GM12801 (cell line): Measurements from ENCODE around the gene HK2.

Experiments
- TF ChIP-seq, protein P1 (sequence below): IDR thresholded peaks from one replicate; pipeline ENCODE4 v1.5.1; 2011; ENCODE audit warnings: control low read depth; ENCODE audit not compliant: insufficient read length; ENCODE audit errors: extremely low read depth

HK2 gene

DNA sequence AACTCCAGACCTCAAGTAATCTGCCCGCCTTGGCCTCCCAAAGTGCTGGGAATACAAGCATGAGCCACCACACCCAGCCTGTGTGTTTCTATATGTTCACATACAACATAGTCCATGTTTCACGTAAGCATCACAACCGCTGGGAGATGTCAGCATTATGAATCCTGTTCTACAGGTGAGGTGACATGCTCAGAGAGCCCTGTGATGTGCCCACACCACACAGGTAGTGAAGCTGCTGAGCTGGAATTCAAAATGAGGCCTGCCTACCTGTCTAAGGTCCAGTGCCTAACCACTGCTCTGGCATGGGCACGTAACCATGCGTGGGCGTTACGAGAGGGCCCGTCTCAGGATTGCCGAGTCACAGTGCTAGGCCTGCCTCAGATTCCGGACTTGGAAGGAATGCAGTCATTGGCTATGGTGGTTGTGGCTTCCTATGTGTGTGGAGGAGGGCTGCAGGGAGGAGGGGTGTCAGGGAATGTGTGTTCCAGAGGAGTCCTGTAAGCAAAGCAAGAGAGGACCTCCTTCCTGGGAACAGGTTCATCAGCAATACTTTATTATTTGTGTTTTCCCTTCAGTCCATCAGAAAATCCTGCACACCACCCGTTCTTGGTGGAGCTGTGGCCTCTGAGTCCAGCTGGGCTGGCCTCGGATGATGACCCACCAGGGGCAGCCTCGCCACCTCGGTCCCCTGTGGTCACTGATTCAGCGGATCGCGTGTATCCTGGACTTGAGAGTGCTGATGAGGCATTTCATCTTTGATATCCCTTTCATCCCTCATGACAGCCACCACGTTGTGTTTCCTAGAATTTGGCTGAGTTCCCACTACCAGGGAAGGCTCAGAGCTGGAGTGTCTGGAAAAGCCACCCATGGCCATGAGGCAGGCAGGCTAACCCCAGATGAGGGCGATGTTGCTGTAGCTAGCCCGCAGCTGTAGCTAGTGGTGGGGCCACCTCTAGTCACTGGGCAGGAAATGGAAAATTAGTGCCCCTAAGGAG is 31.1 kb downstream of the HK2 start:
- TF ChIP-seq, protein P1, sequence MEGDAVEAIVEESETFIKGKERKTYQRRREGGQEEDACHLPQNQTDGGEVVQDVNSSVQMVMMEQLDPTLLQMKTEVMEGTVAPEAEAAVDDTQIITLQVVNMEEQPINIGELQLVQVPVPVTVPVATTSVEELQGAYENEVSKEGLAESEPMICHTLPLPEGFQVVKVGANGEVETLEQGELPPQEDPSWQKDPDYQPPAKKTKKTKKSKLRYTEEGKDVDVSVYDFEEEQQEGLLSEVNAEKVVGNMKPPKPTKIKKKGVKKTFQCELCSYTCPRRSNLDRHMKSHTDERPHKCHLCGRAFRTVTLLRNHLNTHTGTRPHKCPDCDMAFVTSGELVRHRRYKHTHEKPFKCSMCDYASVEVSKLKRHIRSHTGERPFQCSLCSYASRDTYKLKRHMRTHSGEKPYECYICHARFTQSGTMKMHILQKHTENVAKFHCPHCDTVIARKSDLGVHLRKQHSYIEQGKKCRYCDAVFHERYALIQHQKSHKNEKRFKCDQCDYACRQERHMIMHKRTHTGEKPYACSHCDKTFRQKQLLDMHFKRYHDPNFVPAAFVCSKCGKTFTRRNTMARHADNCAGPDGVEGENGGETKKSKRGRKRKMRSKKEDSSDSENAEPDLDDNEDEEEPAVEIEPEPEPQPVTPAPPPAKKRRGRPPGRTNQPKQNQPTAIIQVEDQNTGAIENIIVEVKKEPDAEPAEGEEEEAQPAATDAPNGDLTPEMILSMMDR: no peak

DNA sequence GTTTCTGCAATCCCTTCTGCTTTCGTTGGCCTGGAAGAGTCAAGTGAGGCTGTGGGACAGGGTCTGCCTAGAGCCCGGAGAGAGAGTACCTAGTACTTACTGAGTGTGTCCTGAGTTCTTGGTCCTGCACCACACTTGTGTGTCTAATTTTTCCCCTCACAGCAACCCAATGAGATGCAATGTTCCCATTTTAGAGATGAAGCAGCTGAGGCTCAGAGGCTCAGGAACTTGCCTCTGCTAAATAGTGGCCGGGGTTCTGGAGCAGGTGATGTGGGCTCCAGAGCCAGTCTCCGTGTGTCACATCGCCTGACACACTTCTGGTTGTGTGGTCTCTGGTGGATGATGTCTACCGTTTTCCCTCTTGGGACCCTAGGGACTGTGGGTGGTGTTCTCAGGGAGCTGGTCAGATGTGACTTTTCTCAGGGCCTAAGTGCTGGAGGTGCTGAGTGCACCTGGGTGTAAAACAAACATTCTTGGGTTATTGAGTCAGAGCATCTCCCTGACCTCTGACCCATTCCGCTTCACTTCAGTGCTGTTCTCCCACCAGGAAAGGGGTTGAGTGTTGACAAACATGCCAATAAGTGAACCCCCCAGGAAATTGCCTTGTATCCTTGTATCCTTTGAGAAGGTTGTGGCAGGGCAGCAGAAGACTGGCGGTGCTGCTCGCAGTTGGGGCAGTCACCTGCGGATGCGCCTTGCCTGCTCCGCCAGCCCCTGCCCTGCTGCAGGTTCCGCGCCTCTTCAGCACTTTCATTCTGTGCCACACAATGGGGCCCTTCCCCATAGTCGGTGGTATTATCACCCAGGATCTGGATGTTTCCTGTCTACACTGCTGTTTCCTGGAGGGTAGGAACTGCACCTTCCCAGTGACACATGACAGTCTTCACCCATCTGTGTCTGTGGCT is 32.1 kb downstream of the HK2 start:
- TF ChIP-seq, protein P1: no peak

DNA sequence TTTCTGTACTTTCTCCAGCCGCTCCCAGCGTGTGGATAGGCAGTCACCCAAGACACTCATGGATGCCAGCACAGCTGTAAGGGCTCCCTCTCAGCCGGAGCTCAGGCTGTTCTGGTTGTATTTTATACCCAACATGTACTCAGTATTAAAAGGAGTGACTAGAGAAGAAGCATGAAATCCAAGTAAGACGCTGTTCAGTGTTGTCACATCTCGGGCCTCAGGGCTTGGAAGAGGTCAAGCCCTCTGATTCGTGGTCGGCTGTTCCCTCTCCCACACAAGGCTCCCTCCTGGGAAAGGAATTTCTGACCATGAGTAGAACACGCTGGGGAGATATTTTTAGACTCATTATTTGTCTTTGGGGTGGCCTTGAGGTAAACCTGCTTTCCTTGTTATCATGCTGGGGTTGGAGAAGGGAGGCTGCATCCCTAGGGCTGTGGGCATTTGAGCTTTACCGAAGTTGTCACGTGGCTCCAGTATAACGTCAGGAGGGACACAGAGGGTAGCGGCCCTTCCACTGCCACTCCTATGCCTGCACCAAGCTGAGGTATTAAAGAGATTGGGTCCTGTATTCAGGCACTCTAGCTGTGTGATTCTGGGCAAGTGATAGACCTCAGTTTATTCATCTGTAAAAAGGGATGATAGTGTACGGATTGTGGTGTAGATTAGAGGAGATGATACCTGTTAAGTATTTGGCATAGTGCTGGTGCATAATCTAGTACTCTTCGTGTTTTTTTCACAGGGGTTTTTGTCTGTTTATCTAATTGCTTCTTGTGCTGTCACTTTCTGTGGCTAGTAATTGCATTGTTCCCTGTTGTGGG is 34.1 kb downstream of the HK2 start:
- TF ChIP-seq, protein P1: no peak

DNA sequence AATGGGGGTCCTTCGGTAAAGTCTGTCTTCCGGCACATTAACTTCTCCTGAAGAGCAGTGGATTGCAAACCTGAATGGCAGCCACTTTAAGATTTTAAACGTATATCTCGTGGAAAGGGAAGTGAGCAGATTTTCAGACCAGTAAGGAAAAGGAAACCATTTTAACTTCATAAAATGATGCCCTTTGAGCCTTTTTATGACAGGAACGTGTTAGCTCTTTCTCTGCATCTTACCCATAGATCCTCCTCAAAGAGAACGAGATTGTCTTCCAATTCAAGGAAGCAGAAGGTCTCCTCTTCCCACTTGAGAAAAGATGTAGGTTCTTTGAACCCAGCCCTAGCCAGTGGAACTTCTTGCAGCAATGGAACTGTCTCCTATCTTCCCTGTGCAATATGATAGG is 35.6 kb downstream of the HK2 start:
- TF ChIP-seq, protein P1: no peak

DNA sequence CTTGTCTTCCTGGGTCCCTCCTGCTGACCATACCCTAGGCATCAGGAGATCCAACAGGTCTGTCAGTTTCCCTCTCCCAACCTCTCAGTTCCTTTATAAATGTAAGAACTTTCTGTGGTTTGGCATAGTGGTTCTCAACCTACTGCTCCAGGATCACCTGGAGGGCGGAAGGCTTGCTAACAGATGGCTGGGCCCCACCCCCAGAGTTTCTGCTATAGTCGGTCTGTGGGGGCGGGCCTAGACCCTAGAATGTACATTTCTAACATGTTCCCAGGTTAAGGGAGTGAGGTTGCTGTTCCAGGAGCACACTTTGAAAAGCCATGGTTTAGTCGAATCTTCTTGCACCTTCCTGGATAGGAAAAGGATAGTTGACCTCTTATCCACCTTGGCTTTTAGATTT is 37.0 kb downstream of the HK2 start:
- TF ChIP-seq, protein P1: no peak

DNA sequence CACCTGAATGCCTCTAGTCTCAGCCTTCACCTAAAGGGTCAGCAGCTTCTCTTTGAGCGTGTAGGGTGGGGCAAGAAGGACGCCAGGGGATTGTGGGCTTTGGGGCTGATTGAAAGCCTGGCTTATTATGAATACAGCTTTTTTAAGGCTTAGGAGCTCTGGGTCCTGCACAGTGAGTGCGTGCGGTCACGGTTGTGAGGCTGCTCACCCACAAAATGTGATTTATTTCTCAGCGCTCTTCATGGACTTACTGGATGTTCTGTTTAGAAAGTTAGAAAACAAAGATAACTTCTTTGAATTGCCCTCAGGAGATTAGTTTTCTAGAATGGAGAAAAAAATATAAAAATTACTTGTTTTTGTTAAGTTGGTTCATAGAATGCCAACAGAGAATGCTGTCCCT is 37.5 kb downstream of the HK2 start:
- TF ChIP-seq, protein P1: no peak

DNA sequence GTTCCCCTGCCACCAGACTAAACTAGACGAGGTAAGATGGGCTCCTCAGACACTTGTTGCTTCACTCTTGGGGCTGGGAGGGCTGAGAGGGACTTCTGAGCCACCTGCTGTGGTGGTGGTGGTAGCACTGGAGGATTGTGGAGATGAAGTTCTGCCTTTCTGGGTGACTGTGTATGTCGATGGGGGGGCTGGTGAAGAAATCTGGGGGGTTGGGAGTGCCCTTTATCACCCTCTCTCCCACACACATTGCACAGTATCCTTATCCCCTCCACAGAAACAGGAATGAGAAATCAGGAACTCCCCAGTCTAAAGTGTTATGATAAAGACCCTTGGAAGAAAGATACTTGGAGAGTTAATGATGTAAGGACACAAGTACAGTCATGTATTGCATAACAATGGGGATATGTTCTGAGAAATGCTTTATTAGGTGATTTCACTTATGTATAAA is 38.5 kb downstream of the HK2 start:
- TF ChIP-seq, protein P1: no peak
